Measurements from ENCODE around the gene ASCL5. TPM values are rescaled to one million over a fixed set of nuclear protein-coding genes. Genes with fewer than 3 reads are reported as not detected.

The ASCL5 gene
- total RNA-seq, 1 experiment from 2014 or later = 0.31 TPM

GRCh38 chr1:201064806-201065205 lies 62.2 kb downstream of the ASCL5 start:
- DNase-seq (ENCODE audit: low spot score) (no peak), ATAC-seq (no peak)
- peaks cover 19% of the 10 kb centered on the region for H3K4me1 Mint-ChIP-seq
- POLR2A ChIA-PET = no interaction called here
- H3K27ac Mint-ChIP-seq = no peak overlapping the region
- no peaks in the 10 kb centered on the region for H3K27me3 Mint-ChIP-seq (ENCODE audit: low read depth)
- no peaks in the 10 kb centered on the region for H3K36me3 Mint-ChIP-seq
- H3K4me3 Mint-ChIP-seq = no peak overlapping the region
- 0 out of 2 replicates have a peak, but pooled peaks cover 3% of the 10 kb centered on the region for H3K9me3 Mint-ChIP-seq
- CTCF ChIA-PET = interaction anchor here (1.1 kb wide), 1 partner anchor 93 kb away, joined by 4 read pairs; no protein-coding TSS in a partner anchor
- TF ChIP-seq FOXK1 (CRISPR knock-in tag; IDR thresholded peaks at IDR 0.05) = no peak

Other genes starting within 250 kb of the ASCL5 start
- 41.2 to 47.9 TPM (median 47.6 TPM) in 3 replicates for gene INAVA, start 232.3 kb downstream of the ASCL5 start, total RNA-seq (2021)
- gene KIF21B, start 103.5 kb downstream of the ASCL5 start, total RNA-seq (2021) = 17.8 to 19.4 TPM (median 18.0 TPM) in 3 replicates
- 0.02 to 0.09 TPM (median 0.07 TPM) in 3 replicates for gene CACNA1S, start 14.8 kb downstream of the ASCL5 start, total RNA-seq (2021)
- gene TMEM9, start 27.3 kb upstream of the ASCL5 start, total RNA-seq (2021) = 97.5 to 109 TPM (median 102 TPM) in 3 replicates
- 0.11 TPM in 1 of 3 replicates, not detected in the others for gene IGFN1, start 63.6 kb upstream of the ASCL5 start, total RNA-seq (2021)
- 0.18 to 0.41 TPM (median 0.24 TPM) in 3 replicates for gene PKP1, start 156.3 kb upstream of the ASCL5 start, total RNA-seq (2021)

Data from WTC11 (cell line).